Lower lobe of right lung (tissue), 2 donors: ENCODE measurements around the gene IL27RA. TPM values are rescaled to one million over a fixed set of nuclear protein-coding genes. Genes with fewer than 3 reads are reported as not detected.

Experiments used
- ATAC-seq, 2 donors: fragments of 200-7000 bp; cut with Tn5 transposase; one replicate each; pipeline ENCODE4 v1.9.1; 2020 to 2022; ENCODE audit warnings: mild to moderate bottlenecking in 2 of 2, moderate library complexity in 2 of 2
- DNase-seq: peaks from one replicate; pipeline ENCODE4 v3.0.0-alpha.2; 2020
- H3K27ac ChIP-seq: fragments of 200-600 bp; one replicate; pipeline ENCODE4 v1.8.0; 2022
- H3K27me3 ChIP-seq: fragments of 200-600 bp; one replicate; pipeline ENCODE4 v1.8.0; 2022; ENCODE audit warnings: low read depth
- H3K36me3 ChIP-seq: fragments of 200-600 bp; one replicate; pipeline ENCODE4 v1.8.0; 2022; ENCODE audit warnings: mild to moderate bottlenecking
- H3K4me1 ChIP-seq: fragments of 200-600 bp; one replicate; pipeline ENCODE4 v1.8.0; 2022
- H3K4me3 ChIP-seq: fragments of 200-600 bp; one replicate; pipeline ENCODE4 v1.8.0; 2022; ENCODE audit warnings: mild to moderate bottlenecking
- H3K9me3 ChIP-seq: fragments of 200-600 bp; one replicate; pipeline ENCODE4 v1.8.0; 2022
- CTCF ChIP-seq: fragments of 200-600 bp; IDR thresholded peaks from one replicate; pipeline ENCODE4 v1.8.0; 2022; ENCODE audit warnings: antibody characterized with exemption, mild to moderate bottlenecking
- intact Hi-C: fragments of 100-400 bp; cut with DNase I; formaldehyde crosslinking; loops from one replicate; pipeline ENCODE4 v1.11.0; 2022
- total RNA-seq: library from RNA; stranded (reverse); fragmentation: NEBNext Ultra II Directional; extraction: Animal tissue kit (Norgen Biotek cat#: 25700); gene quantifications from one replicate; pipeline ENCODE4 v1.2.1, GENCODE V29; 2021
- donor health status: DM: no; HTN: yes; CAD: no; lungs with severe emphysema.

The IL27RA gene
- total RNA-seq, 1 donor from 2014 or later: 20.4 TPM

DNA sequence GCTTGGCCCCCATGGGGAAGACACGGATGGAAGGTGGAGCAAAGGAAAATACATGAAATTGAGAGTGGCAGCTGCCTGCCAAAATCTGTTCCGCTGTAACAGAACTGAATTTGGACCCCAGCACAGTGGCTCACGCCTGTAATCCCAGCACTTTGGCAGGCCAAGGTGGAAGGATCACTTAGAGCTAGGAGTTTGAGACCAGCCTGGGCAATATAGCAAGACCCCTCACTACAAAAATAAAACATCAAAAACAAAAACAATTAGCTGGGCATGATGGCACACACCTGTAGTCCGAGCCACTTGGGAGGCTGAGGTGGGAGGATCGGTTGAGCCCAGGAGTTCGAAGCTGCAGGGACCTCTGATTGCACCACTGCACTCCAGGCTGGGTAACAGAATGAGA is 20.9 kb downstream of the IL27RA start:
- Histone ChIP-seq H3K36me3 (peaks cover 29% of the 10 kb centered on the region), H3K27ac (no peak overlapping the region), H3K9me3 (no peaks in the 10 kb centered on the region), H3K4me3 (no peak overlapping the region), H3K4me1 (peaks cover 3% of the 10 kb centered on the region), H3K27me3 (no peaks in the 10 kb centered on the region)
- intact Hi-C loops: no loop called here
- DNase-seq (no peak), ATAC-seq (no peak)
- no peak for TF ChIP-seq CTCF

GRCh38 chr19:14053032-14053431 is 21.5 kb downstream of the IL27RA start:
- intact Hi-C loops: no loop called here
- Histone ChIP-seq H3K27ac (no peak overlapping the region), H3K4me3 (no peak overlapping the region), H3K9me3 (no peaks in the 10 kb centered on the region), H3K36me3 (peaks cover 29% of the 10 kb centered on the region), H3K4me1 (peaks cover 7% of the 10 kb centered on the region), H3K27me3 (no peaks in the 10 kb centered on the region)
- ATAC-seq (no peak), DNase-seq (no peak)
- no peak for TF ChIP-seq CTCF

DNA sequence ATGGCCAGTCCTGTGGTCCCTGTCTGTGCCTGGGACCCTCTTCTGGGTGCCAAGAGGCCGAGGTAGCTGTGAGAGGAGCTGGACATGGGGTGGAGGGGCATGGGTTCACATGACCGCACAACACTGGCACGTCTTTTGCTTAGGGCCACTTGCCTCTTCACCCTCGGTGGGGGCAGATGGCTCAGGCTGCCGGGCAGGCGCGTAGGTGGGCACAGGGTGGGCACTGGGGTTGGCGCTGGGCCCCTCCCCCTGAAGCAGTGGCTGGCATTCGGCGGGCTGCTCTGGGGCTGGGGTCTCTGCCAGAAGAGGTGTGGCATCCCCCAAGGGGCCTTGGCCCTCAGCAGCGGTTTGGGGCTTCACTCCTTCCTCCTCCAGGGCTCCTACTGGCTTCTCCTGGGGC is 21.9 kb downstream of the IL27RA start:
- ATAC-seq: no peak
- H3K27ac ChIP-seq: no peak overlapping the region
- intact Hi-C loops: no loop called here
- no peak overlapping the region for H3K4me3 ChIP-seq
- peaks cover 7% of the 10 kb centered on the region for H3K4me1 ChIP-seq
- no peak for TF ChIP-seq CTCF
- no peaks in the 10 kb centered on the region for H3K9me3 ChIP-seq
- DNase-seq: no peak
- peaks cover 4% of the 10 kb centered on the region for H3K27me3 ChIP-seq
- H3K36me3 ChIP-seq: peaks cover 29% of the 10 kb centered on the region

DNA sequence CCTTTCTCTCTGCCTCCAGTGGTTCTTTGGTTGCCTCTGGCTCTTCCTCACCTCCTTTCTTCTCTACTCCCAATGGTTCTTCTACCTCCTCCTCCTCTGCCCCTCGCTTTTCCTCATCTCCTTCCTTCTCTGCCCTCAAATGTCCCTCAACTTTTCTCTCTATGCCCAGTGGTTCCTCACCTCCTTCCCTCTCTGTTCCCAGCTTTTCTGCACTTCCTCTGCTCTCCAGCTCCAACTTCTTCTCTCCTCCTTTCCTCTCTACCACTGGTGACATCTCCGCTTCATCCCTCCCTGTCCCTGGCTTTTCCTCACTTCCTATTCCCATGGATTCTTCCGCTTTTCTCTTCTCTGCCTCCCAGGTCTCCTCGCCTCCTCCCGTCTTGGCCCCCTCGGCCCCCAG is 22.5 kb downstream of the IL27RA start:
- intact Hi-C loops: no loop called here
- DNase-seq (no peak), ATAC-seq (no peak)
- H3K4me3 ChIP-seq: no peak overlapping the region
- H3K9me3 ChIP-seq: no peaks in the 10 kb centered on the region
- no peak for TF ChIP-seq CTCF
- H3K4me1 ChIP-seq: peaks cover 7% of the 10 kb centered on the region
- peaks cover 10% of the 10 kb centered on the region for H3K27me3 ChIP-seq
- no peak overlapping the region for H3K27ac ChIP-seq
- H3K36me3 ChIP-seq: peaks cover 26% of the 10 kb centered on the region

GRCh38 chr19:14054721-14055120 is 23.2 kb downstream of the IL27RA start:
- DNase-seq (no peak), ATAC-seq (no peak)
- intact Hi-C loops: no loop called here
- H3K27ac ChIP-seq: no peak overlapping the region
- TF ChIP-seq CTCF: no peak
- H3K4me3 ChIP-seq: no peak overlapping the region
- no peaks in the 10 kb centered on the region for H3K9me3 ChIP-seq
- peaks cover 16% of the 10 kb centered on the region for H3K27me3 ChIP-seq
- peaks cover 23% of the 10 kb centered on the region for H3K36me3 ChIP-seq
- H3K4me1 ChIP-seq: peaks cover 7% of the 10 kb centered on the region

DNA sequence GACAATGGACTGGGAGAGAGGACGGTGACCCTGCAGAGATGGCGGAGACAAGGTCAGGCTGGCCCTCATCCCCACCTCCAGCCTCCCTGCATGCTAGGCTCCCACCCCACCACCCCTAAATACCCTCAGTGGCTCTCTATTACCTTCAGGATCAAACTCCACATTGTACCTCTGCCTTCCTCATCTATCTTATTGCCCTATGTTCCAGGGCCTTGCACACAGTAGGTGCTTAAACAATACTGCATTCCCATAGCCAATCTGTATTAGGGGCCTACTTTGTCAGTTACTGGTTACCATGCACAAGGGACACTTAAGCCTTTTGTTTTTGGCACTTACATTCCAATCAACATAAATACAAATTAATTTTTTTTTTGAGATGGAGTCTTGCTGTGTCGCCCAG is 23.8 kb downstream of the IL27RA start:
- peaks cover 17% of the 10 kb centered on the region for H3K27me3 ChIP-seq
- no peak for TF ChIP-seq CTCF
- H3K36me3 ChIP-seq: peaks cover 19% of the 10 kb centered on the region
- DNase-seq: no peak
- intact Hi-C loops: no loop called here
- ATAC-seq: no peak
- H3K4me3 ChIP-seq: no peak overlapping the region
- H3K9me3 ChIP-seq: no peaks in the 10 kb centered on the region
- no peak overlapping the region for H3K27ac ChIP-seq
- peaks cover 7% of the 10 kb centered on the region for H3K4me1 ChIP-seq
